DMS53 treated with DMSO at 0.1 percent for 48 hours (cell line): ENCODE results near the gene IRGQ.
A peak's percentile ranks its signal among the peaks of the same experiment; 100 is the strongest.
"Not testable (repeated sequence)": the region's sequence is repeated elsewhere in the genome, so short reads cannot be mapped to it uniquely, and the experiment has no call there.

Experiments
- DNase-seq: peaks from one replicate; lab custom pipeline; 2025; ENCODE audit not compliant: unreplicated experiment; lab: John Stamatoyannopoulos, UW

Gene IRGQ

DNA sequence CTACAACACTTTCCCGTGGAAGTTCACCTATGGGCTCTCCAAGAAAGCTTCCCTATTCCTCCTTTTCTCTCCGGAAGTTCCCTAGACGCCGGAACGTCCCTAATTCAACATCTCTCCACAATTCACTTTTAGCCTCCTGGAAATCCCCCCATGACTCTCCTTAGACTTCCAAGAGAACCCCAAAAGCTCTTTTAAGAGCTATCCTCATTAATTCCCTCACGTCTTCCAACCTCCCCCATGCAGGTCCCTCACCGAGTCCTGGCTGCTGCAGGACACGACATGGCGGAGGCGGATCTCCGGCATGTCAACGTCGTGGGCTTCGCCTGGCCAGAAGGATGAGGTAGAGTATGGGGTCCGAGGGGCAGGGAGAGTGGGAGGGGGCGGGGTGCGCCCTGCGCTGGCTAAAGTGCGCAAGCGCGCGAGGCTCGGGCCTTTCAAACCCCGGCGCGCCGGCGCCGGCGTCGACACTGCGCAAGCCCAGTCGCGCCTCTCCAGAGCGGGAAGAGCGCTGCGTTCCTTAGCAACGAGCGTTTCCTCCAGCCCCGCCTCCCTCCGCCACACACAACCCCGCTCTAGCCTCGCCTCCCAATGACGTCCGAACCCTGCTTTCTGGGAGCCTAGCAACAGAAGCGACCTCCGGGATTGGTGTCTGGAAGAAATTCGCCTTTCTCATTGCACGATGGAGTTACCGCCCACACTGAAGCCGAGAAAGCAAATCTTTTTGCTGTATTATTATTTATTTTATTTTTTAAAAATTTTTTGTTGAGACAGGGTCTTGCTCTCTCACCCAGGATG, 20.6 kb downstream of the IRGQ start, which contains the start of the genes PINLYP and XRCC1:
TSS of gene PINLYP (plus strand) at position 646 of the 795 bp plus-strand sequence. CDS start 1,391 bp downstream, outside the sequence.
TSS of gene XRCC1 (minus strand) at position 372 of the 795 bp plus-strand sequence. CDS start at position 303, 69 bp downstream.
- DNase-seq: peak; percentile 91

DNA sequence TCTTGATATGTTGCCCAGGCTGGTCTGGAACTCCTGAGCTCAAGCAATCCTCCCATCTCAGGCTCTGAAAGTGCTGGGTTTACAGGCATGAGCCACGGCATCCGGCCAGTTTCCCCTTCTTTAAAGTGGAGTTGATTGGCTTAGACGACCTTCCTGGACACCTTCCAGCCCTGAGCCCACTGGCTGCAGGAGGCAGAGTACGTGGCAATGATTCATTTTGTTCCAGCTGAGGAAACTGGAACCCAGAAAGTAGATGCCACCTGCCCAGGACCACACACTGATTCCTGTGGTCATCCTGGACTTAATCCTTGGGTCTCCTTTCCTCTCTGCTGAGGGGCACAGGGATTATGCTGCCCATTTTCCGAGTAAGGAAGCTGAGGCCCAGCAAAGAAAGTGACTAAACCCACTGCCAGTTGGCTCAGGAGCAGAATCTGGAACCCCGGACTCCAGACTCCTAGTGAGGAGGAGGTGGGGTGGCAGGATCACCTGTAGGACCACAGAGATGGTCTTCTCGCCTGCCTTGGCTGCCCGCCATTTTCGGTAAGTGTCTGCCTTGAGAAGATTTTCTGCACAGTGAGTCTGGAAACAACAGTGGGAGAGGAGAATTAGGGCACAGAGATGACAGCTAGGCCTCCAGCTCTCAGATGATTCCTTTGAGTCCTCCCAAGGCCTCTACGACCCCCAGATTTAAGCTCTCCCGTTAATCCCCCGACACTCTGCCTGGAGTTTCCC, 21.3 kb downstream of the IRGQ start:
- no peak for DNase-seq

DNA sequence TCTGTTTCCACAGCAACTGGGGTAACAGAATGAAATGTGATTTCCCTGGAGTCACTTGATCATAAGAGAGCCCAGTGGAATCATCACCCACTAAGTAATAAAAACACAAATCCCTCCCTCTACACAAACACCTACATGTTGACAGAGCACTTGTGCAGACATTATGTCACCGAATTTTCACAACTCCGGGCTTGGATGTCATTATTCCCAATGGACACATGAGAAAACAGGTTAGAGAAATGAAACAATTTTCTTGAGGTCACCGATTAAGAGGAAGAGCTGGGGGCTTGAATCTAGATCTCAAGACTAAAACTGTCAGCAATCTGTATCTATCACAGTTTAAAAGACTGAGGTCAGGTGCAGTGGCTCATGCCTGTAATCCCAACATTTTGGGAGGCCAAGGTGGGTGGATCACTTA, 23.8 kb downstream of the IRGQ start:
- DNase-seq: peak; percentile 97

DNA sequence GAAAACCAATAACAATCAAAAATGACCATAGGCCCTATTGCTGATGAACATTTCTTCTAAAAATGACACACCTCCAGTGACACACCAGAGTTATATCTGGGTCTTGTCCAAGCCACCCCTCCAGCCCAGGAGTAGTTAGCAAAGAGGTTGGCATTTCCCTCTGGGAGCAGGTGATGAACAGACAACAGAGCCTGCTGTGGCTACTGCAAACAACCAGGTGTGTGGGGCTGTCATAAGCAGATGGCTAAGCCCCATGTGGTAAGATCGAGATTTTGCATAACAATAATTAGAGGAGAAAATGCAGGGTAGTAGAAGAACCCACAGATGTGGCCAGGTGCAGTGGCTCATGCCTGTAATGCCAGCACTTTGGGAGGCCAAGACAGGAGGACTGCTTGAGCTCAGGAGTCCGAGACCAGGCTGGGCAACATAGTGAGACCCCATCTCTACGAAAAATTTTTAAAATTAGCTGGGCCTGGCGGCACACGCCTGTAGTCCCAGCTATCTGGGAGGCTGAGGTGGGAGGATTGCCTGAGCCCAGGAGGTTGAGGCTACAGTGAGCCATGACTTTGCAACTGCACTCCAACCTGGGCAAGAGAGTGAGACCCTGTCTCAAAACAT, 25.7 kb downstream of the IRGQ start:
- DNase-seq: peak; percentile 30

DNA sequence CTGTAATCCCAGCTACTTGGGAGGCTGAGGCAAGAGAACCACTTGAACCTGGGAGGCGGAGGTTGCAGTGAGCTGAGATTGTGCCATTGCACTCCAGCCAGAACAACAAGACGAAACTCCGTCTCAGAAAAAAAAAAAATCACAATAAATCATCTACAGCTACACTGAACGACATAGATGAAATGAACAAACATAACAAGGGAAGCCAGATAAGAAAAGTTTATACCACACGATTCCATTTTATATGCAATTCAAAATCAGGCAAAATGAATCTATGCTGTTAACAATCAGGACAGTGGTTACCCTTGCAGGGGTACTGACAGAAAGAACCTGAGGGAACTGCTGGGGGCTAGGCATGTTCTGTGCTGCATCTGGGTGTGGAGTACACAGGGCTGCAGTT, 26.3 kb downstream of the IRGQ start:
- no peak for DNase-seq

DNA sequence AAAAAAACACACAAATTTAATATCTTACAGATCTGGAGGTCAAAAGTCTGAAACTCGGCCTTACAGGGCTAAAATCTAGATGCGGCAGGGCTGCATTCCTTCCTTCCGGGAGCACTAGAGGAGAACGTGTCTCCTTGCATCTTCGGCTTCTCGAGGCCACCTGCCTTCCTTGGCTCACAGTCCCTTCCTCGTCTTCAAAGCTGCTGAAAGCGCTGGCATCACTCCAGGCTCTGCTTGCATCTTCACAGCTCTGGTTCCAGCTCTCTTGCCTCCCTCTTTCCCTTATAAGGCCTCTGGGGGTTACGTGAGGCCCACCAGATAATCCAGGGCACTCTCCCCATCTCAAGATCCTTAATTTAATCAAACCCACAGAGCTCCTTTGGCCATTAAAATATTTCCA, 31.1 kb downstream of the IRGQ start:
- no peak for DNase-seq

DNA sequence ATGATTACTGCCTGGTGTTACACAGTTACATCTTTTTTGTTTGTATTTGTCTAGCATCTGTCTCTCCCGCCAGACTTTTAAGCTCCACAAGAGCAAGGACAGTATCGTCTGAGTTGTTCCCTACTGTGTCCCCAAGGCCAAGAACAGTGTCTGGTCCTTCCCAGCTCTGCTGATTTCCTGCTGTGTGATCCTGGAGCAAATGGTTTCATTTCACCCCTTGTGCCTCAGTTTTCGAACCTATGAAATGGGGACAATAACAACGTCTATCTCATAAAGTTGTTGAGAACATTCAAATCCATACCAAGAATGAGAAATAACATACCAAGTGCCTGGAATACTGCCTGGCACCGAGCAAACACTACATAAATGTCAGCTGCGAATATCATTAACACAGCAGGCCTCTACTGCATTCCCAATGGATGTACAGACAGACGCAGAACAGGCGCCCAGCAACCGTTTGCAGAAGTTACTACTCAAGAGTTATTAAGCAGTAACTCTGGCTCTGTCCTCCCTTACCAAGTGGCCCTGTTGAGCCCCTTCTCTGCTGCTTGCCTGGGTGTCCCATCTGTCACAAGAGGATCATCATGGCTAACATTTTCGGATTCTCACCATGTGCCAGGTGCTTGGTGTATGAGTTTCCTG, 32.0 kb downstream of the IRGQ start:
- DNase-seq: no peak

DNA sequence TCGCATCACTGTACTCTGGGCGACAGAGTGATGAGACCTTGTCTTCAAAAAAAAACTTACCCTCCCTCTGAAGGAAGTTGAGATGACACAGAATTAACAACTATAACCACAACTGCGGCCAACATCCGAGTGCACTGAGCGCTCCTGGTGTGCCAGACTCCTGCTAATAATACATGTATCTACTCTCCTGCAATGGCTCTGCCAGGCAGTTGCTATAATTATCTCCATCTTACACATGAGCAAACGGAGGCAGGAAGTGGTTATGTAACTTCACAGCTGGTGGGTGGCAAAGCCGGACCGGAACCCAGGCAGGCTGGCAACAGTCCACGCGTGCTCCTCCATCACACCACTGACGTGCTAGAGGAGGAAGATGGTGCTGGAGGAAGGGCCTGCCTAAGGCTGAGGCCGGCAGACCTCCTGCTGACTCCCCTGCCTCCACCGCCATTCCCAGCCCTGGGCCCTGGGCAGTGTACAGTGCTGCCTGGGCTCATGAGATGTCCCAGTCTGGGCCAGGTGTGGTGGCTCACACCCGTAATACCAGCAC, 33.2 kb downstream of the IRGQ start:
- DNase-seq: no peak

DNA sequence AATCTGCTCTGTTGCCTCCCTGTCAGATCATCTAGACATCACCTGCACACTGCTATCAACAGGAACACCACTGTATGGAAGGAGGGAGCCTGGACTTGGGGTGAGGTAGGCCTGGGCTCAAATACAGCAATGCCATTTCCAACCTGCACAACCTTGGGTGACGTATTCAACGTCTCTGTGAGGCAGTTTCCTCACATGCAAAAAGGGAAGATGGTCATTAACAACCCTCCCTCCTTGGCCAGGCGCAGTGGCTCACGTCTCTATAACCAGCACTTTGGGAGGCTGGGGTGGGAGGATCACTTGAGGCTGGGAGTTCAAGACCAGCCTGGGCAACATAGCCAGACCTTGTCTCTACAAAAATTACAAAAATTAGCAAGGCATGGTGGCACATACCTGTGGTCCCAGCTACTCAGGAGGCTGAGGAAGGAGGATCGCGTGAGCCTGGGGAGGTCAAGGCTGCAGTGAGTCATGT, 33.7 kb downstream of the IRGQ start:
- DNase-seq: no peak

DNA sequence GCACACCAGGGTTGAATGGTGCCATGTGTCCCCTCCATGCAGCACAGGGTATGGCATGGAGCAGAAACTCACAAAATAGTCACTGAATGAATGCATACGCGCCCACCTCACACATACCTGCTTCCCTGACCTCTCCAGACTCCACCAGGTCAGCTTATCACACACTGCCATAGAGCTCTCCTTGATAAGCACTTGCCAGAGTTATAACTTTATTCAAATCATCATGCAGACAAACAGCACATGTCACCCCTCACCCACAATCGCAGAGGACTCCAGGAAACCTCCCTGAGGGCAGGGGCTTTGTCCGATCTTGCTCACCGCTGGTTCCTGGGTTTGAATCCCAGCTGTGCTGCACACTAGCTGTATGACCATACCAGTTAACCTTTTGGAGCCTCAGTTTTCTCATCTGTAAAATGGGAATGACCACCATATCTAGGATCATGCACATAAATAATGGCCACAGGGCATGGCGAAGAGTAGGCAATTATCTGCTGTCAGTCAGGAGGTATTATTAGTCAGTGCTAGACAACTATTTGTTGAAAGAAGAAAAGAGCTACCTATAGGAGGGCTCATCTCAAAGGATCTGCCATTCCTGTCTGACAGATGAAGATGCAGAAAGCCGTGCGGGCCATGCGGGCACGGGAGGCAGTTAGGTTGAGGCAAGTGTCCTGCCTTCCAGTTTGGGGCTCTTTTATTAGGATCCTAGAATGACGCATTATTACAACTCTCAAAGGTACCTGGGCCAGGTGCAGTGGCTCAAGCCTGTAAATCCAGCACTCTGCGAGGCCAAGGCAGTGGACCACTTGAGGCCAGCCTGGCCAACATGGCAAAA, 34.6 kb downstream of the IRGQ start:
- no peak for DNase-seq

DNA sequence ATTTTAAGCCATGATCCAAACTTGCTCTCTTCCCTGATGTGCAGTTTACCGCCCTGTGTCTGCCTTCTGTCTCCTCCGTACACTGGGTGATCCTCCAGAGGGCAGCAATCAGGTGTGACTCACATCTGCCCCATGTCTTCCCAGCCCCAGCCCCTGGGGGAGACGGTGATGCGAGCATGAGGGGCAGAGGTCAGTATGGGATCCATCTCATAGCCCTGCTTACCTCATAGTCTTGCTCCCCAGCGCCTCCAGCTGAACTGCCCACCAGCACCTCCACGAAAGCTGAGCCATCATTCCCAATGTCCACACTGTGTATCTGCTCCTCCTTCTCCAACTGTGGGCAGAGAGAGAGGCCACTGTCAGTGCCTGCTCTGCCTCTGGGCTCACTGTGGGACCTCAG, 35.2 kb downstream of the IRGQ start:
- DNase-seq: no peak

DNA sequence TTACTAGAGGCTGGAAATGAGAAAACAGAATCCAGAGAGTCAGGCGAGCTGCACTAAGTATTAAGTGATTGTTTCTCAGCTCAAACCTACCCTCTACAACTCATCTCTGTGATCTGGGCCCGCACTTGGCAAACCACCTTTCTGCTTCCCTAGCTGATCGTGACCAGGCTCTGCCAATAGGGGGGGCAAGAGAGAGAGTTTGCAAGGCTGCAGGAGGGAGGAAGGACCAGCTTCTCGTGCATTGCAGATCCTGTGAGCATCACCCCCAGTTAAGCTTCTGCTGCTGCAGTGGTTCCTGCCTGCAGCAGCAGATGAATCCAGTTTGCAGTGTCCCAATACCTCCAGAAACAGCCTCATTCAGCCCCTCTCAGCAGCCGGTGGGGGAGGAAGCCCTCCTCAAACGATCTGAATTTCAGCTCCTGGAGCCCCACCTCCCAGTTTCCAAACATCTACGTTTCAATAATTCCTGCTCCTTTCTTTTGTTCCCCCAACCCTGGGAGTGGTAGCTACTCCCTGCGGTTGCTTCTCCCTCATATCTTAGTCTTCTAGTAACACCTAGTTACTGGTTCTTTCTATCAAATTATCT, 40.7 kb downstream of the IRGQ start:
- DNase-seq: peak; percentile 49

DNA sequence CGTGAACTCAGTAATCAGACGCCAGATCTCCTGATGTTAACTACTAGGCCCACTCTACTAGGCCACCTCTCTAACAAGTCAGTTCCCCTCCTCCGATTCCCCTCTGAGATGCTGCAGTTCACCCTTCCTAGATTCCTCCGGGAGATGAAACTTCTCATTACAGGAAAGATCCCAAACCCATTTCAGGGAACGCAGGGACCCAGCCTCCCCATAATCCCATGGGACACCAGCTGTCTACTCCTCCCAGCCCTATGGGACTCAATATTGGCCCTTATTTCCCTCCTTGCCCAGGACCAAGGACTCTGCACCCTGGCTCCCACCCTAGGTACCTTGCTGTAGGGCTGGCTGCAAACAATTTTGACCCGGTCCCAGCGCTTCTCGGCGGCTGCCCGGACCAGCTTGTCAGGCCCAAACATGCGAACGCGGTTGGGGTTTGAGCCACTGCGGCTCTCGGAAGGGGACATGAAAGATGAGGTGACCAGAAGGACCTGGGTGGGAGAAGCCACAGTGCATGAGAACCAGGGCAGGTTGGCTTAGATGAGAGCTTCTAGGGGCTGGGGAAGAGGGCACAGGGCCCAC, 41.5 kb downstream of the IRGQ start:
- no peak for DNase-seq

DNA sequence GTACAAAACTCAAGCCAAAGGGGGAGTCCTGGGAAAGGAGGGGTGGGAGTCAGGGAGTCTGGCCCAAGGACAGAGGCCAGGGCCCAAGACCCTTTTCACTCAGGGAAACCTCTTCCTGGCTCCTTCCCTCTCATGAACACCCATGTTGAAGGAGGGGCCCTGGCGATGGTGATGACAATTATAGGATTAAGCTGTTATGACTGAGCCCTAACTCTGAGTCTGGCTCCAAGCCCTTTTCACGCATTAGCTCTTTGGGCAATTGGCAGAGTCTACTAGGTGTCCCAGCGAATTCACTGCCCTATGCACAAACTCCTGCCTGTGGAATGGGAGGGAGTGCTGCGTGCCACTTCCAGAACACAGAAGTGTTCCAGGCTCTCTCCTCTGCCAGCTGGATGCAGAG, 42.3 kb downstream of the IRGQ start:
- DNase-seq: no peak

DNA sequence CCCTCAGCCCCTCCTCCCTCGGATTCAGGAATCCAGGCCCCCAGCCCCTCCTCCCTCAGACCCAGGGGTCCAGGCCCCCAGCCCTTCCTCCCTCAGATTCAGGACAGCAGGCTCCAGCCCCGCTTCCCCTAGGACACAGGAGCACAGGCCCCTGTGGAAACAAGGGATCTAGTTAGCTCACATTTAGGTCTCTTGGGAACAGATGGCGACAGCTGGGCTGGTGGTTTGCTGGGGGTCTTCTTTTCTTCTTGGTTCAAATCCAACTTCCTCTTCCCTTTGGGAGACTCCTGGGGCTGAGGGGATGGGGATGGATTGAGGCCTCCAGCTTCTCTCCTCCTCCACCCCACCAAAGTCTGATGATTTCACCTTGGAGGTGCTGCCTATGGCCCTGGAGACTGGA, 43.3 kb downstream of the IRGQ start:
- no peak for DNase-seq

DNA sequence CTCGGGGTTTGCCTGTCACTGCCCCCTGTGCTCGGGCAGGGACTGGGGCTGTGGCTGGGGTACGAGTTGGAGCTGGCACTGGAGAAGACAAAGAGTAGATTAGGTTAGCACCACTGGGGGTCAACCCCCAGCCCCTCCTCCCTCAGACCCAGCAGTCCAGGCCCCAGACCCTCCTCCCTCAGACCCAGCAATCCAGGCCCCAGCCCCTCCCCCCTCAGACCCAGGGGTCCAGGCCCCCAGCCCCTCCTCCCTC, 43.8 kb downstream of the IRGQ start:
- no peak for DNase-seq

DNA sequence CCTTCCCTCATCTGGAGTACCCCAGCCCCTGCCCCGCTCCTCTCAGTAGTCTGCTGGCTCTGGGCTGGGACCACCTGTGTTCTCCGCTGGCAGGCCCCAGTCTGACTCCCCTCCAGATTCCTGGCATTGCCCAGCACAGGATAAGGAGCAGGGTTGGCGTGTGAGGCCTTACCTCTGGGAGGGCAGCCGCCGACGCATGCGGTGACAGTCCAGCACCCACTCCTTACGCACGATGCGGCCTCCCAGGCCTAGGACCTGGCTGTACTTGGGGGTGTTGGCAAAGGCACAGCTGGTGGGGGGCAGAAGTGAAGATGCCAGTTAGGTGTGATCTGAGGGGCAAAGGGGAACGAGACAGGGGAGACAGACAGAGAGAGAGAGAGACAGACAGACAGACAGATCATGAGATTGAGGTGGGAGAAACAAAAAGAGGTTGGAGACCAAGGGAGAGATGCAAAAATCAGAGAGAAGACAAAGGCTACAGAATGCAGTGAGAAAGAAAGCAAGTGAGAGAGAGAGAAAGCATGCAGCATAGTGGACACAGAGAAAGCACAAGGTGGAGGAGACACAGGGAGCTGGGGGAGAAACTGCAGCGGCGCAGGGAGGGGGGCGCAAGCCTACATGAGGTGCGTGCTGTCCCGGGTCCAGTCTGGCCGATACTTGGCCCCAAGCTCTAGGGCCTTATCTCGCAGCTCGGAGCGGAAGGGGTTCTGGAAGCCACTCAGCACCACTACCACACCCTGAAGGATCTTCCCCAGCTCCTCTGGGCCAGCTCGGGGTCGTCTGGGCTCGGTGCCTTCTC, 44.3 kb downstream of the IRGQ start:
- DNase-seq: no peak

DNA sequence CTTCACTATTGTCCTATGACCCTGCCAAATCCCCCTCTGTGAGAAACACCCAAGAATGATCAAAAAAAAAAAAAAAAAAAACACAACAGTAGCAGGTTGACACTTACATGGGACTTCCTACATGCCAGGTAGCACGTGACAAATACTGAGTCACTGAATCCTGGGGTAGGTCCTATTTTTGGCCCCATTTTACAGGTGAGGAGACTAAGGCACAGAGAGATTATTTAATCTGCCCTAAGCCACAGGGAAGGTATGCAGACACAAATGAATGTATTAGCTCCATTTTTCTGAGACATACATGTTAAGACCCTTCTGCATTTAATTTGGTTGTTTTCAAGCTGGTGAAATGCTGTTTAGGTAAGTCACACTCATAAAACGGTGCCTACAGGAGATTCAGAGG, 47.2 kb downstream of the IRGQ start:
- no peak for DNase-seq

DNA sequence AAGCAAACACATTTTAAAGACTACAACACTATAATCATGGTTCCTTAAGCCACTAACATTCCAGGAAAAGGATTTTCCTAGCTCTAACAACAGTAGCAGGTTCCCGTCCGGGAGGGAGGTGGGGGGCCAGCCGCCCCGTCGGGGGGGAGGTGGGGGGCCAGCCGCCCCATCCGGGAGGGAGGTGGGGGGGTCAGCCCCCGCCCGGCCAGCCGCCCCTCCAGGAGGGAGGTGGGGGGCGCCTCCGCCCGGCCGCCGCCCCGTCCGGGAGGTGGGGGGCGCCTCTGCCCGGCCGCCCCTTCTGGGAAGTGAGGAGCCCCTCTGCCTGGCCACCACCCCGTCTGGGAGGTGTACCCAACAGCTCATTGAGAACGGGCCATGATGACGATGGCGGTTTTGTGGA, 48.0 kb downstream of the IRGQ start:
- DNase-seq: not testable (repeated sequence)
